Measurements from ENCODE around the gene TMEM240. TPM values are rescaled to one million over a fixed set of nuclear protein-coding genes. Genes with fewer than 3 reads are reported as not detected.

The TMEM240 gene
- total and polyA plus RNA-seq, 10 of the 15 experiments (the other 5 are each of a cell fraction or from before 2014, with no cell fraction given), result 0.17 to 0.49 TPM; not detected in 8

GRCh38 chr1:1528301-1529267, 11.8 kb downstream of the TMEM240 start:
- 94% methylated on average over 34 of the region's 37 CpGs for WGBS (ENCODE audit: insufficient coverage, insufficient replicate concordance, low lambda C conversion rate, missing lambda C conversion rate)
- POLR2A ChIA-PET, result interaction anchor here (0.7 kb wide), 1 partner anchor 264 kb away, joined by 8 read pairs; no protein-coding TSS in a partner anchor
- CTCF ChIA-PET, result no interaction called here

GRCh38 chr1:1527092-1527816, 13.2 kb downstream of the TMEM240 start:
- 97% methylated on average over 30 of the region's 31 CpGs for WGBS (ENCODE audit: insufficient coverage, insufficient replicate concordance, low lambda C conversion rate, missing lambda C conversion rate)

More at GRCh38 chr1:1528301-1529267, 11.8 kb downstream of the TMEM240 start:
- no peak overlapping the region for H2AFZ ChIP-seq (ENCODE audit: control insufficient read depth, low read depth, low read length)
- ATAC-seq (no peak), FAIRE-seq (no peak), DNase-seq (ENCODE audit: low read depth, low spot score) (no peak)
- H3K9me3 ChIP-seq (replicated peaks; ENCODE audit: control insufficient read depth, insufficient read depth, low read length), result no peaks in the 10 kb centered on the region; the same call in 1 of the 3 replicates
- no peaks in the 10 kb centered on the region for H4K20me1 ChIP-seq (ENCODE audit: control insufficient read depth, insufficient read depth)
- no peak overlapping the region for H3K4me2 ChIP-seq (ENCODE audit: control insufficient read depth, insufficient read depth)
- H3K9ac ChIP-seq (ENCODE audit: control insufficient read depth, insufficient read depth, low read length), result no peak overlapping the region
- no peaks in the 10 kb centered on the region for H3K79me2 ChIP-seq (ENCODE audit: control insufficient read depth, insufficient read depth, low read length)
- H3K27me3 ChIP-seq (replicated peaks in 1 of 2; ENCODE audit: control insufficient read depth in 2 of 2, insufficient read depth in 2 of 2, low read length in 1 of 2), result no peaks in the 10 kb centered on the region
- H3K4me1 ChIP-seq (ENCODE audit: control insufficient read depth, insufficient read depth, low read length), result no peaks in the 10 kb centered on the region
- ChIA-PET RAD21 (ENCODE audit: unreplicated experiment) (no interaction called here), SMC1A (ENCODE audit: uncharacterized antibody, unreplicated experiment) (no interaction called here)
- H3K27ac ChIP-seq (ENCODE audit: control insufficient read depth, insufficient read depth), result no peak overlapping the region
- TF ChIP-seq SMC3 (IDR thresholded peaks at IDR 0.05; ENCODE audit: borderline replicate concordance, low read length) (no peak), PAX5 (IDR thresholded peaks at IDR 0.05; ENCODE audit: borderline replicate concordance, low read depth, low read length) (no peak), SREBF1 (IDR thresholded peaks at IDR 0.05; ENCODE audit: low read length) (no peak)
- H3K36me3 ChIP-seq (ENCODE audit: control insufficient read depth in 2 of 2, insufficient read depth in 2 of 2, low read length in 1 of 2), result peaks cover 11 to 17% of the 10 kb centered on the region in 2 experiments
- in situ Hi-C loops (cut with MboI) (no loop called here), intact Hi-C loops (cut with micrococcal nuclease; ENCODE audit: unreplicated experiment) (no loop called here)
- H3K4me3 ChIP-seq, result no peak overlapping the region
- BruUV-seq (replicated peaks), result no TSS peak

More at GRCh38 chr1:1527092-1527816, 13.2 kb downstream of the TMEM240 start:
- intact Hi-C loops (cut with micrococcal nuclease; ENCODE audit: unreplicated experiment) (no loop called here), in situ Hi-C loops (cut with MboI) (no loop called here)
- Histone ChIP-seq H3K27me3 (replicated peaks in 1 of 2; ENCODE audit: control insufficient read depth in 2 of 2, insufficient read depth in 2 of 2, low read length in 1 of 2) (no peaks in the 10 kb centered on the region), H3K4me1 (ENCODE audit: control insufficient read depth, insufficient read depth, low read length) (no peaks in the 10 kb centered on the region), H3K36me3 (ENCODE audit: control insufficient read depth in 2 of 2, insufficient read depth in 2 of 2, low read length in 1 of 2) (peaks cover 11 to 17% of the 10 kb centered on the region in 2 experiments), H3K79me2 (ENCODE audit: control insufficient read depth, insufficient read depth, low read length) (no peaks in the 10 kb centered on the region), H3K27ac (ENCODE audit: control insufficient read depth, insufficient read depth) (no peak overlapping the region), H3K4me2 (ENCODE audit: control insufficient read depth, insufficient read depth) (no peak overlapping the region), H3K4me3 (no peak overlapping the region), H3K9ac (ENCODE audit: control insufficient read depth, insufficient read depth, low read length) (no peak overlapping the region), H2AFZ (ENCODE audit: control insufficient read depth, low read depth, low read length) (no peak overlapping the region), H3K9me3 (replicated peaks; ENCODE audit: control insufficient read depth, insufficient read depth, low read length) (no peaks in the 10 kb centered on the region; the same call in 1 of the 3 replicates), H4K20me1 (ENCODE audit: control insufficient read depth, insufficient read depth) (no peaks in the 10 kb centered on the region)
- no peak for FAIRE-seq
- TF ChIP-seq CREM (IDR thresholded peaks at IDR 0.05; ENCODE audit: low read depth), result no peak
- TF ChIP-seq ZNF274 (IDR thresholded peaks at IDR 0.05; ENCODE audit: insufficient read depth, insufficient read length), result no peak
- TF ChIP-seq TCF12 (IDR thresholded peaks at IDR 0.05; ENCODE audit: low read depth, low read length), result no peak
- no peak for TF ChIP-seq CHD4 (IDR thresholded peaks at IDR 0.05)
- TF ChIP-seq GABPA (IDR thresholded peaks at IDR 0.05; ENCODE audit: low read depth), result no peak
- TF ChIP-seq, protein P1, sequence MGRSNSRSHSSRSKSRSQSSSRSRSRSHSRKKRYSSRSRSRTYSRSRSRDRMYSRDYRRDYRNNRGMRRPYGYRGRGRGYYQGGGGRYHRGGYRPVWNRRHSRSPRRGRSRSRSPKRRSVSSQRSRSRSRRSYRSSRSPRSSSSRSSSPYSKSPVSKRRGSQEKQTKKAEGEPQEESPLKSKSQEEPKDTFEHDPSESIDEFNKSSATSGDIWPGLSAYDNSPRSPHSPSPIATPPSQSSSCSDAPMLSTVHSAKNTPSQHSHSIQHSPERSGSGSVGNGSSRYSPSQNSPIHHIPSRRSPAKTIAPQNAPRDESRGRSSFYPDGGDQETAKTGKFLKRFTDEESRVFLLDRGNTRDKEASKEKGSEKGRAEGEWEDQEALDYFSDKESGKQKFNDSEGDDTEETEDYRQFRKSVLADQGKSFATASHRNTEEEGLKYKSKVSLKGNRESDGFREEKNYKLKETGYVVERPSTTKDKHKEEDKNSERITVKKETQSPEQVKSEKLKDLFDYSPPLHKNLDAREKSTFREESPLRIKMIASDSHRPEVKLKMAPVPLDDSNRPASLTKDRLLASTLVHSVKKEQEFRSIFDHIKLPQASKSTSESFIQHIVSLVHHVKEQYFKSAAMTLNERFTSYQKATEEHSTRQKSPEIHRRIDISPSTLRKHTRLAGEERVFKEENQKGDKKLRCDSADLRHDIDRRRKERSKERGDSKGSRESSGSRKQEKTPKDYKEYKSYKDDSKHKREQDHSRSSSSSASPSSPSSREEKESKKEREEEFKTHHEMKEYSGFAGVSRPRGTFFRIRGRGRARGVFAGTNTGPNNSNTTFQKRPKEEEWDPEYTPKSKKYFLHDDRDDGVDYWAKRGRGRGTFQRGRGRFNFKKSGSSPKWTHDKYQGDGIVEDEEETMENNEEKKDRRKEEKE (IDR thresholded peaks at IDR 0.05), result no peak
- no peak for TF ChIP-seq NR2C2 (IDR thresholded peaks at IDR 0.05; ENCODE audit: borderline replicate concordance, control insufficient read depth, insufficient read length, low read depth)
- no peak for TF ChIP-seq RBBP5 (conservative IDR thresholded peaks at IDR 0.05)
- no peak for TF ChIP-seq PML (IDR thresholded peaks at IDR 0.05; ENCODE audit: low read length)
- TF ChIP-seq POLR2AphosphoS5 (IDR thresholded peaks at IDR 0.05; ENCODE audit: low read length), result no peak
- no peak for TF ChIP-seq TAF1 (IDR thresholded peaks at IDR 0.05; ENCODE audit: borderline replicate concordance, low read depth, low read length)
- TF ChIP-seq KAT2A (conservative IDR thresholded peaks at IDR 0.05; ENCODE audit: control insufficient read depth, low read depth, low read length), result no peak
- no peak for TF ChIP-seq SIX5 (IDR thresholded peaks at IDR 0.05; ENCODE audit: low read depth, low read length, severe bottlenecking)
- DNase-seq (ENCODE audit: low read depth, low spot score), result no peak
- BruUV-seq (replicated peaks), result no TSS peak
- no peak for ATAC-seq
- CTCF ChIA-PET, result no interaction called here
- SMC1A ChIA-PET (ENCODE audit: uncharacterized antibody, unreplicated experiment), result no interaction called here
- RAD21 ChIA-PET (ENCODE audit: unreplicated experiment), result no interaction called here
- POLR2A ChIA-PET, result no interaction called here

Data from GM12878 (cell line).